H1 (cell line): Measurements from ENCODE around the gene CALHM2. TPM values are rescaled to one million over a fixed set of nuclear protein-coding genes. Genes with fewer than 3 reads are reported as not detected.

Source experiments
- ASH2L ChIP-seq: fragments of 200-600, 300-600 bp; sonication (generic); IDR thresholded peaks from one replicate; pipeline ENCODE4 v1.7.1; 2017; ENCODE audit warnings: low read length
- CHD1 ChIP-seq: IDR thresholded peaks from 2 replicates; pipeline ENCODE4 v1.6.1; 2012; ENCODE audit warnings: low read depth, low read length, improper control_type of control experiment
- CHD7 ChIP-seq: fragments of 300-600 bp; sonication (generic); IDR thresholded peaks from 2 replicates; pipeline ENCODE4 v1.7.1; 2012; ENCODE audit warnings: low read length, moderate library complexity, mild to moderate bottlenecking, inconsistent platforms; ENCODE audit not compliant: insufficient replicate concordance
- CREB1 ChIP-seq: IDR thresholded peaks from 2 replicates; pipeline ENCODE4 v1.6.1; 2012; ENCODE audit warnings: inconsistent platforms
- GABPA ChIP-seq: IDR thresholded peaks from 2 replicates; pipeline ENCODE4 v1.6.1; 2011; ENCODE audit warnings: mild to moderate bottlenecking, low read length, moderate library complexity, borderline replicate concordance; ENCODE audit not compliant: insufficient read depth
- KDM1A ChIP-seq: fragments of 200-600, 300-600 bp; sonication (generic); IDR thresholded peaks from 2 replicates; pipeline ENCODE4 v1.7.1; 2016; ENCODE audit warnings: mild to moderate bottlenecking, low read length, borderline replicate concordance
- MAX ChIP-seq: IDR thresholded peaks from 2 replicates; pipeline ENCODE4 v1.6.1; 2012; ENCODE audit warnings: inconsistent platforms
- POU5F1 ChIP-seq: IDR thresholded peaks from 2 replicates; pipeline ENCODE4 v1.6.1; 2011; ENCODE audit warnings: low read depth, mild to moderate bottlenecking, low read length, moderate library complexity
- SP2 ChIP-seq: IDR thresholded peaks from 2 replicates; pipeline ENCODE4 v1.6.1; 2012; ENCODE audit warnings: mild to moderate bottlenecking, low read length, inconsistent platforms
- TAF1 ChIP-seq: IDR thresholded peaks from 2 replicates; pipeline ENCODE4 v1.6.1; 2011; ENCODE audit warnings: mild to moderate bottlenecking, low read depth, low read length
- YY1 ChIP-seq: IDR thresholded peaks from 2 replicates; pipeline ENCODE4 v1.6.1; 2011; ENCODE audit warnings: low read depth, mild to moderate bottlenecking, low read length
- polyA plus RNA-seq, 7 experiments: library from polyadenylated mRNA; depleted of rRNA in 3 of 7; stranded (reverse) in 5 of 7; unstranded in 2 of 7; fragments of >200 nt in 5 of 7; fragments of 200-250 nt in 2 of 7; gene quantifications; 1 replicate in 5 of 7; 2 replicates in 1 of 7; 4 replicates in 1 of 7; pipeline versions ENCODE4 v1.2.1 to v1.2.3, GENCODE V29; 2011 to 2013; ENCODE audit warnings: missing spikeins in 2 of 7, mixed read lengths in 2 of 7
- total RNA-seq: library from RNA; stranded (reverse); fragmentation: NEBNext Ultra II Directional; extraction: Animal tissue kit (Norgen Biotek cat#: 25700); gene quantifications from 2 replicates; pipeline ENCODE4 v1.2.1, GENCODE V29; 2021

Gene CALHM2
- total and polyA plus RNA-seq, 2 of the 8 experiments (the other 6 are each of a cell fraction or from before 2014, with no cell fraction given), result 1.2 to 2.4 TPM

GRCh38 chr10:103448746-103449145, 3.4 kb downstream of the CALHM2 start (continued):
- no peak for TF ChIP-seq CHD7
- TF ChIP-seq CREB1, result no peak
- no peak for TF ChIP-seq TAF1
- no peak for TF ChIP-seq POU5F1
- no peak for TF ChIP-seq SP2
- no peak for TF ChIP-seq ASH2L
- no peak for TF ChIP-seq MAX
- TF ChIP-seq KDM1A, result no peak
- TF ChIP-seq GABPA, result no peak
- no peak for TF ChIP-seq CHD1
- TF ChIP-seq YY1, result no peak
- TF ChIP-seq, all 59 proteins: peak for 0
